HEK293 (cell line): ENCODE measurements around the gene CCDC141.

Source experiments
- CTCF ChIA-PET: fragments of 350-600 bp; formaldehyde crosslinking; extraction: SDS; loops from one replicate; lab custom pipeline; 2021; ENCODE audit warnings: antibody characterized with exemption; lab: Yijun Ruan, JAX
- POLR2A ChIA-PET: fragments of 300-600 bp; formaldehyde crosslinking; extraction: SDS; loops from one replicate; lab custom pipeline; 2020; ENCODE audit warnings: antibody characterized with exemption, inconsistent platforms; lab: Yijun Ruan, JAX
- H3K27ac ChIP-seq: fragments of 200-500 bp; sonication (Bioruptor generic); 2 replicates; pipeline ENCODE4 v1.5.1; 2014; ENCODE audit warnings: low read depth, low read length, control low read depth, inconsistent platforms; ENCODE audit errors: extremely low read depth
- H3K36me3 ChIP-seq, 2 experiments: fragments of 200-500 bp in 1 of 2; sonication (Bioruptor generic) in 1 of 2; 1 replicate in 1 of 2; 2 replicates in 1 of 2; pipeline ENCODE4 v1.5.1; 2014 to 2017; ENCODE audit warnings: inconsistent platforms in 2 of 2, low read length in 2 of 2; ENCODE audit not compliant: control insufficient read depth in 2 of 2, insufficient read depth in 1 of 2
- H3K4me1 ChIP-seq: fragments of 200-500 bp; sonication (Bioruptor generic); 2 replicates; pipeline ENCODE4 v1.5.1; 2014; ENCODE audit warnings: mild to moderate bottlenecking, low read length, inconsistent platforms; ENCODE audit not compliant: control insufficient read depth, insufficient read depth
- H3K4me3 ChIP-seq: 2 replicates; pipeline ENCODE4 v1.5.1; 2011; ENCODE audit warnings: low read depth, mild to moderate bottlenecking, control low read depth, low read length, moderate library complexity
- H3K9me3 ChIP-seq: fragments of 200-500 bp; sonication (Bioruptor generic); 2 replicates; pipeline ENCODE4 v1.5.1; 2014; ENCODE audit warnings: low read depth, low read length, inconsistent platforms; ENCODE audit not compliant: control insufficient read depth, insufficient read depth
- GLI2 ChIP-seq: fragments of 450-650 bp; formaldehyde crosslinking; IDR thresholded peaks from 2 replicates; pipeline ENCODE4; 2017; ENCODE audit warnings: missing biosample characterization, missing genetic modification characterization, low read depth, borderline replicate concordance
- HOXC10 ChIP-seq: sonication (generic); formaldehyde crosslinking; IDR thresholded peaks from 2 replicates; pipeline ENCODE4 v1.8.1; 2023; ENCODE audit warnings: mild to moderate bottlenecking, missing genetic modification reagents
- KLF9 ChIP-seq: fragments of 450-650 bp; formaldehyde crosslinking; IDR thresholded peaks from 2 replicates; pipeline ENCODE4 v1.5.1; 2016; ENCODE audit warnings: missing biosample characterization, missing genetic modification characterization, low read depth
- MZF1 ChIP-seq: fragments of 450-650 bp; formaldehyde crosslinking; IDR thresholded peaks from 2 replicates; pipeline ENCODE4 v1.5.1; 2017; ENCODE audit warnings: missing biosample characterization, missing genetic modification characterization, borderline replicate concordance
- RBAK ChIP-seq: fragments of 450-650 bp; formaldehyde crosslinking; IDR thresholded peaks from 2 replicates; pipeline ENCODE4 v1.5.1; 2016; ENCODE audit warnings: missing biosample characterization, missing genetic modification characterization
- TRIM28 ChIP-seq: IDR thresholded peaks from 2 replicates; pipeline ENCODE4 v1.6.1; 2011; ENCODE audit warnings: low read length, control low read depth, borderline replicate concordance
- ZBTB8A ChIP-seq: fragments of 450-650 bp; formaldehyde crosslinking; IDR thresholded peaks from 2 replicates; pipeline ENCODE4 v1.5.1; 2016; ENCODE audit warnings: missing biosample characterization, missing genetic modification characterization
- ZFHX2 ChIP-seq: fragments of 450-650 bp; formaldehyde crosslinking; conservative IDR thresholded peaks from 2 replicates; pipeline ENCODE4 v1.5.1; 2016; ENCODE audit warnings: missing biosample characterization, missing genetic modification characterization
- ZNF174 ChIP-seq: fragments of 450-650 bp; formaldehyde crosslinking; IDR thresholded peaks from 2 replicates; pipeline ENCODE4 v1.5.0; 2017; ENCODE audit warnings: missing biosample characterization, mild to moderate bottlenecking, missing genetic modification characterization
- ZNF248 ChIP-seq: fragments of 450-650 bp; formaldehyde crosslinking; IDR thresholded peaks from 2 replicates; pipeline ENCODE4 v1.5.1; 2017; ENCODE audit warnings: missing biosample characterization, missing genetic modification characterization
- ZNF266 ChIP-seq: fragments of 450-650 bp; formaldehyde crosslinking; IDR thresholded peaks from 2 replicates; pipeline ENCODE4 v1.5.1; 2016; ENCODE audit warnings: missing biosample characterization, missing genetic modification characterization, low read depth
- ZNF311 ChIP-seq: fragments of 450-650 bp; formaldehyde crosslinking; IDR thresholded peaks from 2 replicates; pipeline ENCODE4 v1.5.1; 2017; ENCODE audit warnings: missing biosample characterization, missing genetic modification characterization, borderline replicate concordance
- ZNF366 ChIP-seq: fragments of 450-650 bp; formaldehyde crosslinking; conservative IDR thresholded peaks from 2 replicates; pipeline ENCODE4 v1.5.1; 2016; ENCODE audit warnings: missing biosample characterization, missing genetic modification characterization
- ZNF48 ChIP-seq: fragments of 450-650 bp; formaldehyde crosslinking; IDR thresholded peaks from 2 replicates; pipeline ENCODE4 v1.5.1; 2016; ENCODE audit warnings: missing biosample characterization, missing genetic modification characterization
- ZNF548 ChIP-seq: fragments of 450-650 bp; formaldehyde crosslinking; IDR thresholded peaks from 2 replicates; pipeline ENCODE4 v1.5.1; 2016; ENCODE audit warnings: missing biosample characterization, missing genetic modification characterization
- ZNF585B ChIP-seq: fragments of 450-650 bp; formaldehyde crosslinking; IDR thresholded peaks from 2 replicates; pipeline ENCODE4 v1.5.1; 2016; ENCODE audit warnings: missing biosample characterization, missing genetic modification characterization
- ZNF600 ChIP-seq: fragments of 450-650 bp; formaldehyde crosslinking; IDR thresholded peaks from 2 replicates; pipeline ENCODE4 v1.5.1; 2016; ENCODE audit warnings: missing biosample characterization, missing genetic modification characterization
- ZNF621 ChIP-seq: fragments of 450-650 bp; formaldehyde crosslinking; IDR thresholded peaks from 2 replicates; pipeline ENCODE4 v1.5.1; 2017; ENCODE audit warnings: missing biosample characterization, missing genetic modification characterization
- ZNF670 ChIP-seq: fragments of 450-650 bp; formaldehyde crosslinking; IDR thresholded peaks from 2 replicates; pipeline ENCODE4 v1.5.1; 2016; ENCODE audit warnings: missing biosample characterization, missing genetic modification characterization, low read depth
- TF ChIP-seq, protein P1 (sequence below): fragments of 450-650 bp; formaldehyde crosslinking; IDR thresholded peaks from 2 replicates; pipeline ENCODE4 v1.5.1; 2016; ENCODE audit warnings: missing biosample characterization, missing genetic modification characterization
- TF ChIP-seq, protein P2 (sequence below): fragments of 450-650 bp; formaldehyde crosslinking; IDR thresholded peaks from 2 replicates; pipeline ENCODE4 v1.5.1; 2016; ENCODE audit warnings: missing biosample characterization, missing genetic modification characterization
- TF ChIP-seq, protein P3 (sequence below): fragments of 450-650 bp; formaldehyde crosslinking; IDR thresholded peaks from 2 replicates; pipeline ENCODE4 v1.5.1; 2017; ENCODE audit warnings: missing biosample characterization, missing genetic modification characterization

CCDC141 gene, protein sequence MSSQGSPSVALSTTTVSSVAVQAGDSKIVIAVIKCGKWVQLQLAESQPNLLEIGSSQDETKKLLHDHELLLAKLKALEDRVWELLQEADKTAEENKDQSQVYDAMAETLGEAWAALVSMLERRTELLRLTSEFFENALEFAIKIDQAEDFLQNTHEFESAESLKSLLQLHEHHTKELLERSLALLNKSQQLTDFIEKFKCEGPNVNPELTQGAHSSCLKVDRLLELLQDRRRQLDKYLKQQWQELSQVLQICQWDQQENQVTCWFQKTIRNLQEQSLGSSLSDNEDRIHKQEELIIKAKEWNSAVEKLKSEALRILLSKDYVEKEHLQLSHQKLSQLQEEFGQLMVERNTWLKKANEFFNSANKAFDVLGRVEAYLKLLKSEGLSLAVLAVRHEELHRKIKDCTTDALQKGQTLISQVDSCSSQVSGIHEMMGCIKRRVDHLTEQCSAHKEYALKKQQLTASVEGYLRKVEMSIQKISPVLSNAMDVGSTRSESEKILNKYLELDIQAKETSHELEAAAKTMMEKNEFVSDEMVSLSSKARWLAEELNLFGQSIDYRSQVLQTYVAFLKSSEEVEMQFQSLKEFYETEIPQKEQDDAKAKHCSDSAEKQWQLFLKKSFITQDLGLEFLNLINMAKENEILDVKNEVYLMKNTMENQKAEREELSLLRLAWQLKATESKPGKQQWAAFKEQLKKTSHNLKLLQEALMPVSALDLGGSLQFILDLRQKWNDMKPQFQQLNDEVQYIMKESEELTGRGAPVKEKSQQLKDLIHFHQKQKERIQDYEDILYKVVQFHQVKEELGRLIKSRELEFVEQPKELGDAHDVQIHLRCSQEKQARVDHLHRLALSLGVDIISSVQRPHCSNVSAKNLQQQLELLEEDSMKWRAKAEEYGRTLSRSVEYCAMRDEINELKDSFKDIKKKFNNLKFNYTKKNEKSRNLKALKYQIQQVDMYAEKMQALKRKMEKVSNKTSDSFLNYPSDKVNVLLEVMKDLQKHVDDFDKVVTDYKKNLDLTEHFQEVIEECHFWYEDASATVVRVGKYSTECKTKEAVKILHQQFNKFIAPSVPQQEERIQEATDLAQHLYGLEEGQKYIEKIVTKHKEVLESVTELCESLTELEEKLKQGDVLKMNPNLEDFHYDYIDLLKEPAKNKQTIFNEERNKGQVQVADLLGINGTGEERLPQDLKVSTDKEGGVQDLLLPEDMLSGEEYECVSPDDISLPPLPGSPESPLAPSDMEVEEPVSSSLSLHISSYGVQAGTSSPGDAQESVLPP (N-terminal part only)

DNA sequence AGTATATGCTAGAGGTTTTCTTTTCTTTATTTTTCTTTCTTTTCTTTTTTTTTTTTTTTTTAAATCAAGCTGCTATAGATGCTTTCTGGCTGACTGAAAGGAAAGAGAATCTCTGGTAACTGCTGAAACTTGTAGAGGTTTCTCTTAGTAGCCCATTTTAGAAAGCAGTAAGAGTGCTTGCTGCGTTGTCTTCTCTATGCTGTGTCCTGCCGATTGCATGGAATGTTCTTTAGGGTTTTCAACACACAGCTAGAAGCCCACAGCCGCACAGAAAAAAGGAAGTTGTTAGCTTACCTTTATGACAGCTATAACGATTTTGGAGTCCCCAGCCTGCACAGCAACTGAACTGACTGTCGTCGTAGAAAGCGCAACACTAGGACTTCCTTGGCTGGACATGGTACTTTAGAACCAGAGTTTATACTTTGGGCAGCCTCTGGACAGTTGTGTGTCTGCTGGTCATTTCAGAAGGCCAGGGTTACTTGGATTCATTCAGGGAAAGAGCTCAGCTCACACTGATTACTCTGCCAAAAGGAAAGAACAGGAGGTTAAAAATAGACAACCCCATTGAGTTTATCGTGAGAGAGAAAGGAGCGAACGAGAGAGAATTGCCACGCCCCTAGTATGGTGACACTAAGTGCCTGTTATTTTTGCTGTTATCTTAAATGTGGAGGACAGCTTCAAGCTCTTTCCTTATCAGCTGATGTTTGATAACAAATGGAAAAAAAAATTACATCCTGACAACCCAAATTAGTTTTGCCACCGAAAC is at the start of gene CCDC141:
Gene CCDC141, minus strand, starts transcription at position 592 of the 766 bp plus-strand sequence. Its CDS starts 196 bp downstream, at position 396.
- ChIA-PET POLR2A (no interaction called here), CTCF (interaction anchor here (0.6 kb wide), 1 partner anchor 744 kb away, joined by 3 read pairs; no protein-coding TSS in a partner anchor)
- Histone ChIP-seq H3K9me3 (no peaks in the 10 kb centered on the region), H3K27ac (no peak within 1 kb of the TSS), H3K4me3 (no peak within 1 kb of the TSS), H3K4me1 (no peaks in the 10 kb centered on the region), H3K36me3 (no peaks in the 10 kb centered on the region)
- TF ChIP-seq ZNF621 (tag by site-specific recombination) (no peak), TRIM28 (0 out of 2 replicates have a peak, but pooled peaks have one; percentile 28)

DNA sequence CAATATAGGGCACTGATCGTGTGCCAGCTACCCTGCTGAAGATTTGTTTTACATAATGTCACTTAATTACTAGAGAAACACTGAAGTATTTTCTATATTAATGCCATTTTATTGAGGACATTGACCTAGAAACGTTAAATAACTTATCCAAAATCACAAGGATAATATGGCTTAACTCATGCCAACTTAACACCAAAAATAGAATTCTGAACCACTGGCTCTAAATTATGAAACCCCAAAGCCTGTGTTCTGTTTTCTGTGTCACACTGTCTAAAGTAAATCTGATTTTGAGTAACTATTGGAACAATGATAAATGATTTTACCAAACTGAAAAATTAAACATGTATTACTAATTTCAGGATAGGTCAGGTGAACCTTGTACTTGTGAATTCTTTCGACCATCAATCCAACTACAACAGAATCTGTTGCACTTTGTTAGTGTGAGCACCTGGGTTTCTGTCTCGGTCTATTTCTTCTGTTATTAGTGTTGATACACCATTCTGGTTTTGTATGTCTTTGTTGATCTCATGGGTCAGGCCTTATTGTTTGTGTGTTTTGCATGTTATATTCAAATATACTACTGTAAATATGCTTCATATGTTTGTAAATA is 48.2 kb upstream of the CCDC141 start:
- POLR2A ChIA-PET: no interaction called here
- H3K9me3 ChIP-seq: no peaks in the 10 kb centered on the region
- no peak overlapping the region for H3K4me3 ChIP-seq
- TF ChIP-seq KLF9 (tag by site-specific recombination) (no peak), ZNF248 (tag by site-specific recombination) (no peak), ZNF600 (no peak), GLI2 (tag by site-specific recombination) (no peak)
- CTCF ChIA-PET: no interaction called here
- H3K4me1 ChIP-seq: no peaks in the 10 kb centered on the region
- no peak overlapping the region for H3K27ac ChIP-seq
- H3K36me3 ChIP-seq: no peaks in the 10 kb centered on the region

DNA sequence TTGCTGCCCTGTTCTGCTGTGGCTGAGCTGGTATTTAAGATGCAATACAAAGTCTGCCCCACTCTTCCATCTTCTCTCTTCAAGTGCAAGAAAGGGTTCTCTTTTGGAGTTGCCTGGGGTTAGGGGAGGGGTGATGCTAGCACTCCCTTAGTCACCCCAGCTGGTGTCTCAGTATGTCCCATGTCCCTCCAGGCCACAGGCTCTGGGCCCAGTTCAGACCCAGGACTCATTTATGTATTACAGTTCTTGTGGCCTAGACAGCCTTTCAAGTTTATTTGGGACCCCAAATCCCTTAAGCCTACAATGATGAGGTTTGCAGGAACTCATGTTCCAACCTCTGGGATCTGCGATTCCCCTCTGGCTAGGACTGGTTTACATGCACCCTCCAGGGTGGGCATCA is 47.2 kb upstream of the CCDC141 start:
- ChIA-PET POLR2A (no interaction called here), CTCF (no interaction called here)
- no peaks in the 10 kb centered on the region for H3K9me3 ChIP-seq
- TF ChIP-seq, protein P1, sequence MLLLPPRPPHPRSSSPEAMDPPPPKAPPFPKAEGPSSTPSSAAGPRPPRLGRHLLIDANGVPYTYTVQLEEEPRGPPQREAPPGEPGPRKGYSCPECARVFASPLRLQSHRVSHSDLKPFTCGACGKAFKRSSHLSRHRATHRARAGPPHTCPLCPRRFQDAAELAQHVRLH: no peak
- no peak for TF ChIP-seq TRIM28
- TF ChIP-seq ZNF266 (tag by site-specific recombination): no peak
- TF ChIP-seq RBAK (tag by site-specific recombination): no peak
- TF ChIP-seq ZNF48: no peak
- TF ChIP-seq ZNF670 (tag by site-specific recombination): no peak
- TF ChIP-seq ZNF311: no peak
- TF ChIP-seq ZBTB8A: no peak
- TF ChIP-seq, protein P2, sequence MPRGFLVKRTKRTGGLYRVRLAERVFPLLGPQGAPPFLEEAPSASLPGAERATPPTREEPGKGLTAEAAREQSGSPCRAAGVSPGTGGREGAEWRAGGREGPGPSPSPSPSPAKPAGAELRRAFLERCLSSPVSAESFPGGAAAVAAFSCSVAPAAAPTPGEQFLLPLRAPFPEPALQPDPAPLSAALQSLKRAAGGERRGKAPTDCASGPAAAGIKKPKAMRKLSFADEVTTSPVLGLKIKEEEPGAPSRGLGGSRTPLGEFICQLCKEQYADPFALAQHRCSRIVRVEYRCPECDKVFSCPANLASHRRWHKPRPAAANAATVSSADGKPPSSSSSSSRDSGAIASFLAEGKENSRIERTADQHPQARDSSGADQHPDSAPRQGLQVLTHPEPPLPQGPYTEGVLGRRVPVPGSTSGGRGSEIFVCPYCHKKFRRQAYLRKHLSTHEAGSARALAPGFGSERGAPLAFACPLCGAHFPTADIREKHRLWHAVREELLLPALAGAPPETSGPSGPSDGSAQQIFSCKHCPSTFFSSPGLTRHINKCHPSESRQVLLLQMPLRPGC (tag by site-specific recombination): no peak
- TF ChIP-seq, protein P3, sequence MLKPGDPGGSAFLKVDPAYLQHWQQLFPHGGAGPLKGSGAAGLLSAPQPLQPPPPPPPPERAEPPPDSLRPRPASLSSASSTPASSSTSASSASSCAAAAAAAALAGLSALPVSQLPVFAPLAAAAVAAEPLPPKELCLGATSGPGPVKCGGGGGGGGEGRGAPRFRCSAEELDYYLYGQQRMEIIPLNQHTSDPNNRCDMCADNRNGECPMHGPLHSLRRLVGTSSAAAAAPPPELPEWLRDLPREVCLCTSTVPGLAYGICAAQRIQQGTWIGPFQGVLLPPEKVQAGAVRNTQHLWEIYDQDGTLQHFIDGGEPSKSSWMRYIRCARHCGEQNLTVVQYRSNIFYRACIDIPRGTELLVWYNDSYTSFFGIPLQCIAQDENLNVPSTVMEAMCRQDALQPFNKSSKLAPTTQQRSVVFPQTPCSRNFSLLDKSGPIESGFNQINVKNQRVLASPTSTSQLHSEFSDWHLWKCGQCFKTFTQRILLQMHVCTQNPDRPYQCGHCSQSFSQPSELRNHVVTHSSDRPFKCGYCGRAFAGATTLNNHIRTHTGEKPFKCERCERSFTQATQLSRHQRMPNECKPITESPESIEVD (tag by site-specific recombination): no peak
- no peak for TF ChIP-seq ZNF585B (tag by site-specific recombination)
- no peak for TF ChIP-seq ZNF174 (tag by site-specific recombination)
- TF ChIP-seq MZF1: no peak
- TF ChIP-seq ZNF366 (tag by site-specific recombination): no peak
- no peak for TF ChIP-seq ZFHX2
- no peak for TF ChIP-seq ZNF548 (tag by site-specific recombination)
- no peak for TF ChIP-seq HOXC10
- no peaks in the 10 kb centered on the region for H3K4me1 ChIP-seq
- H3K27ac ChIP-seq: no peak overlapping the region
- H3K36me3 ChIP-seq: no peaks in the 10 kb centered on the region
- no peak overlapping the region for H3K4me3 ChIP-seq
